GM18870 (cell line): ENCODE measurements around the gene NKAPD1.
A peak's percentile ranks its signal among the peaks of the same experiment; 100 is the strongest.
"Not testable (repeated sequence)": the region's sequence is repeated elsewhere in the genome, so short reads cannot be mapped to it uniquely, and the experiment has no call there.

Experiments
- ATAC-seq: cut with Tn5 transposase; IDR thresholded peaks from one replicate; pipeline ENCODE4 v1.9.1; 2021; ENCODE audit warnings: moderate library complexity; ENCODE audit not compliant: unreplicated experiment

Gene NKAPD1

GRCh38 chr11:112073941-112074811 lies at the start of gene NKAPD1, which contains the start of gene PIH1D2:
TSS of gene NKAPD1 (plus strand) at chr11:112074299. CDS start at chr11:112075575, 1,276 bp downstream.
TSS of gene PIH1D2 (minus strand) at chr11:112074017. CDS start at chr11:112073174, 843 bp downstream.
- ATAC-seq = peak; percentile 80

- ATAC-seq = peak; percentile 62
Measured at GRCh38 chr11:112024773-112025678, 49.1 kb upstream of the NKAPD1 start, which contains the start of gene DLAT. TSS of gene DLAT (plus strand) at chr11:112025408. CDS start at chr11:112025473, 65 bp downstream.

GRCh38 chr11:112025707-112026106 lies 48.4 kb upstream of the NKAPD1 start:
- ATAC-seq = no peak

- not testable (repeated sequence) for ATAC-seq
Measured at GRCh38 chr11:112026784-112027410, 47.2 kb upstream of the NKAPD1 start.

GRCh38 chr11:112029460-112029859 lies 44.6 kb upstream of the NKAPD1 start:
- ATAC-seq = no peak

GRCh38 chr11:112033902-112034301 lies 40.2 kb upstream of the NKAPD1 start:
- ATAC-seq = no peak

GRCh38 chr11:112037527-112037926 lies 36.6 kb upstream of the NKAPD1 start:
- ATAC-seq = no peak

- no peak for ATAC-seq
Measured at GRCh38 chr11:112042161-112042960, 31.7 kb upstream of the NKAPD1 start.

- no peak for ATAC-seq
Measured at GRCh38 chr11:112042961-112043304, 31.2 kb upstream of the NKAPD1 start.

- no peak for ATAC-seq
Measured at GRCh38 chr11:112044961-112045360, 29.1 kb upstream of the NKAPD1 start.

GRCh38 chr11:112046647-112047046 lies 27.5 kb upstream of the NKAPD1 start:
- not testable (repeated sequence) for ATAC-seq

GRCh38 chr11:112048256-112048655 lies 25.8 kb upstream of the NKAPD1 start:
- not testable (repeated sequence) for ATAC-seq

GRCh38 chr11:112049777-112050176 lies 24.3 kb upstream of the NKAPD1 start:
- ATAC-seq = no peak

GRCh38 chr11:112050721-112051120 lies 23.4 kb upstream of the NKAPD1 start:
- peak; percentile 82 for ATAC-seq

GRCh38 chr11:112051768-112052167 lies 22.3 kb upstream of the NKAPD1 start:
- ATAC-seq = no peak

GRCh38 chr11:112057170-112057569 lies 16.9 kb upstream of the NKAPD1 start:
- no peak for ATAC-seq

GRCh38 chr11:112058103-112058502 lies 16.0 kb upstream of the NKAPD1 start:
- ATAC-seq = no peak

GRCh38 chr11:112062923-112063322 lies 11.2 kb upstream of the NKAPD1 start:
- ATAC-seq = no peak

- no peak for ATAC-seq
Measured at GRCh38 chr11:112082729-112083128, 8.6 kb downstream of the NKAPD1 start.

GRCh38 chr11:112085822-112086421 lies 11.8 kb downstream of the NKAPD1 start:
- ATAC-seq = peak; percentile 29
